GM11168 (cell line): ENCODE data around the gene KIF2C.
"Not testable (repeated sequence)": the region's sequence is repeated elsewhere in the genome, so short reads cannot be mapped to it uniquely, and the experiment has no call there.

Source experiments
- in situ Hi-C: fragments of 300-500 bp; cut with MboI; formaldehyde crosslinking; loops from one replicate; pipeline ENCODE4 v1.12.0; 2022; ENCODE audit warnings: low sequenced_read_pairs; ENCODE audit not compliant: unreplicated experiment

KIF2C gene

GRCh38 chr1:44808938-44809917 lies 69.6 kb downstream of the KIF2C start:
- in situ Hi-C loops, result no loop called here

DNA sequence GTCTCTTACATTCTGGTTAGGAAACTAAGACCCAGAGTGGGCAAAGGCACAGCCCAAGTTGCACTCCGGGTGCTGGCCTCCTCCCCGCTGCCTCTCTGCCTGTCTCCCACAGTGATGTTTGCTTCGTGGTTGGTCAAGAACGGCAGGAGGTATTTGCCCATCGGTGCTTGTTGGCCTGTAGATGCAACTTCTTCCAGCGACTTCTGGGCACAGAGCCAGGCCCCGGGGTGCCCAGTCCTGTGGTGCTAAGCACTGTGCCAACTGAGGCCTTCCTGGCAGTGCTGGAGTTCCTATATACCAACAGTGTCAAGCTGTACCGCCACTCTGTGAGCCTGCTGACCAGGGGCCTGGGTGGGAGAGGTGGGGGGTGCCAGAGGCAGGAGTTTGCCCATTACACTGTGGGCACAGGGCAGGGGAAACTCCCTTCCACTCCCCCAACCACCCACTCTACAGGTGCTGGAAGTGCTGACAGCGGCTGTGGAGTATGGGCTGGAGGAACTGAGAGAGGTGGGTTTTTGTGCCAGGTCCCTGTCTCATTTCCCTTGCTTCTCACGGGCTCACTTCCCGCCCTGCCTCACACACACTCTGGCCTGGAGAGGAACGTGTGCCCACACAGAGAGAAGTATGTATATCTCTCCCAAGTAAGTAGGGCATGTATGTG lies 70.6 kb downstream of the KIF2C start:
- in situ Hi-C loops, result no loop called here

- in situ Hi-C loops, result not testable (repeated sequence)
Measured at GRCh38 chr1:44810762-44811105, 71.1 kb downstream of the KIF2C start.

- in situ Hi-C loops, result no loop called here
Measured at GRCh38 chr1:44811234-44811633, 71.6 kb downstream of the KIF2C start.

DNA sequence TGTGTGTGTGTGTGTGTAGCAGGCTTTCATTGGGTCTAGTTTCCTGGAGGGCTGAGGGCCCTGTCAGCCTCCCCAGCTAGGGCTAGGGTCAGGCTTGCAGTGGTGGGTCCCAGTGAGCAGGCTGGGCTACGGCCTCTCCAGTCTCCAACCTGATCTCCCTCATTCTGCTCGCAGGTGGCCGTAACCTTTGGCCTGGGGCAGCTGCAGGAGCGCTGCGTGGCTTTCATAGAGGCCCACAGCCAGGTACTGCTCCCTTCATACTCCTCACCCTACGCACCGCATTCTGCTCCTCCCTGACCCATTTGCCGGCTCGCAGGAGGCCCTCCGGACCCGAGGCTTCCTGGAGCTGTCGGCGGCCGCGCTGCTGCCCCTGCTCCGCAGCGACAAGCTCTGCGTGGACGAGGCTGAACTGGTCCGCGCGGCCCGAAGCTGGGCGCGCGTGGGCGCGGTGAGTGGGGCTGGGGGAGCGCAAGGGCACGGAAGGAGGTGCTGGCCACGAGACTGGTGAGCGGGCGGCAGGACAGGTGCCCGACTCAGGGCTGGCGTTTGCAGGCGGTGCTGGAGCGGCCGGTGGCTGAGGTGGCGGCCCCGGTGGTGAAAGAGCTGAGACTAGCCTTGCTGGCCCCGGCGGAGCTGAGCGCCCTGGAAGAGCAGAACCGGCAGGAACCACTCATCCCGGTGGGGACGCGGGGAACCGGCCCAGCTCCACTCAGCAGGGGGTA lies 73.3 kb downstream of the KIF2C start:
- in situ Hi-C loops, result no loop called here

DNA sequence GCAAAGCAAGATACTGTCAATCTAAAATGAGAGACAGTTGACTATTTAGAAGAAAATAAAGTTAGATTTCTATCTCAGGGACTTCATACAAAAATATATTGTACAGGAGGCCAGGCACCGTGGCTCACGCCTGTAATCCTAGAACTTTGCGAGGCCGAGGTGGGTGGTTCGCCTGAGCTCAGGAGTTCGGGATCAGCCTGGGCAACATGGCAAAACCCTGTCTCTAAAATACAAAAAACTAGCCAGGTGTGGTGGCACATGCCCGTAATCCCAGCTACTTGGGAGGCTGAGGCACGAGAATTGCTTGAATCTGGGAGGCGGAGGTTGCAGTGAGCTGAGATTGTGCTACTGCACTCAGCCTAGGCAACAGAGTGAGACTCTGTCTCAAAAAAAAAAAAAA lies 76.3 kb downstream of the KIF2C start:
- in situ Hi-C loops, result not testable (repeated sequence)

GRCh38 chr1:44817307-44817706 lies 77.7 kb downstream of the KIF2C start:
- in situ Hi-C loops, result no loop called here
